ENCODE data around the gene NLRP3. TPM values are rescaled to one million over a fixed set of nuclear protein-coding genes. Genes with fewer than 3 reads are reported as not detected.

Gene NLRP3
- total RNA-seq, 1 donor from 2014 or later: 0.66 TPM

GRCh38 chr1:247448107-247448791, 32.3 kb downstream of the NLRP3 start:
- Histone ChIP-seq H3K4me1 (no peaks in the 10 kb centered on the region), H3K27me3 (ENCODE audit: low read depth) (peaks cover 35% of the 10 kb centered on the region), H3K36me3 (no peaks in the 10 kb centered on the region), H3K27ac (replicated peaks) (peak overlapping the region; percentile 33), H3K9me3 (replicated peaks) (peaks cover 4% of the 10 kb centered on the region), H3K4me3 (peak overlapping the region; percentile 65)
- no peak for TF ChIP-seq CTCF (IDR thresholded peaks at IDR 0.05; ENCODE audit: borderline replicate concordance)
- peak; percentile 66 for DNase-seq
- intact Hi-C loops (cut with micrococcal nuclease): no loop called here

- TF ChIP-seq CTCF (IDR thresholded peaks at IDR 0.05; ENCODE audit: borderline replicate concordance): no peak
- no peak overlapping the region for H3K4me3 ChIP-seq
- intact Hi-C loops (cut with micrococcal nuclease): no loop called here
- no peak overlapping the region for H3K27ac ChIP-seq (replicated peaks)
- no peak for DNase-seq
- H3K9me3 ChIP-seq (replicated peaks): peaks cover 4% of the 10 kb centered on the region
- H3K36me3 ChIP-seq: no peaks in the 10 kb centered on the region
- no peaks in the 10 kb centered on the region for H3K4me1 ChIP-seq
- peaks cover 53% of the 10 kb centered on the region for H3K27me3 ChIP-seq (ENCODE audit: low read depth)
Measured at GRCh38 chr1:247451388-247452010, 35.5 kb downstream of the NLRP3 start.

- peaks cover 61% of the 10 kb centered on the region for H3K27me3 ChIP-seq (ENCODE audit: low read depth)
- H3K27ac ChIP-seq (replicated peaks): no peak overlapping the region
- TF ChIP-seq CTCF (IDR thresholded peaks at IDR 0.05; ENCODE audit: borderline replicate concordance): no peak
- no peaks in the 10 kb centered on the region for H3K4me1 ChIP-seq
- H3K4me3 ChIP-seq: no peak overlapping the region
- no peaks in the 10 kb centered on the region for H3K36me3 ChIP-seq
- intact Hi-C loops (cut with micrococcal nuclease): no loop called here
- DNase-seq: no peak
- no peaks in the 10 kb centered on the region for H3K9me3 ChIP-seq (replicated peaks)
Measured at GRCh38 chr1:247452447-247453039, 36.6 kb downstream of the NLRP3 start.

GRCh38 chr1:247453245-247453644, 37.3 kb downstream of the NLRP3 start:
- Histone ChIP-seq H3K4me3 (no peak overlapping the region), H3K27ac (replicated peaks) (no peak overlapping the region), H3K9me3 (replicated peaks) (no peaks in the 10 kb centered on the region), H3K36me3 (no peaks in the 10 kb centered on the region), H3K27me3 (ENCODE audit: low read depth) (peaks cover 66% of the 10 kb centered on the region), H3K4me1 (no peaks in the 10 kb centered on the region)
- intact Hi-C loops (cut with micrococcal nuclease): no loop called here
- no peak for DNase-seq
- no peak for TF ChIP-seq CTCF (IDR thresholded peaks at IDR 0.05; ENCODE audit: borderline replicate concordance)

- Histone ChIP-seq H3K27ac (replicated peaks) (no peak overlapping the region), H3K27me3 (ENCODE audit: low read depth) (peaks cover 70% of the 10 kb centered on the region), H3K9me3 (replicated peaks) (no peaks in the 10 kb centered on the region), H3K4me1 (no peaks in the 10 kb centered on the region), H3K4me3 (no peak overlapping the region), H3K36me3 (no peaks in the 10 kb centered on the region)
- intact Hi-C loops (cut with micrococcal nuclease): no loop called here
- no peak for DNase-seq
- TF ChIP-seq CTCF (IDR thresholded peaks at IDR 0.05; ENCODE audit: borderline replicate concordance): no peak
Measured at GRCh38 chr1:247453997-247454396, 38.0 kb downstream of the NLRP3 start.

Data from left ventricle myocardium inferior (tissue), 1 donor.